Thyroid gland (tissue), 4 donors: ENCODE data around the gene OR51B5. TPM values are rescaled to one million over a fixed set of nuclear protein-coding genes. Genes with fewer than 3 reads are reported as not detected.
"Not testable (repeated sequence)": the region's sequence is repeated elsewhere in the genome, so short reads cannot be mapped to it uniquely, and the experiment has no call there.

Source experiments
- DNase-seq, 2 donors: peaks; one replicate each; pipeline ENCODE4 v3.0.0-alpha.2; 2019
- H3K27ac ChIP-seq, 3 donors: fragments of 200-600 bp; sonication (generic); 1 replicate in 2 of 3; 2 replicates in 1 of 3; pipeline ENCODE4 v1.5.1; 2016 to 2019; ENCODE audit warnings: mild to moderate bottlenecking in 1 of 3, moderate library complexity in 1 of 3
- H3K27me3 ChIP-seq: fragments of 200-600 bp; sonication (generic); one replicate; pipeline ENCODE4 v1.5.1; 2019
- H3K36me3 ChIP-seq, 2 donors: fragments of 200-600 bp; sonication (generic); one replicate each; pipeline ENCODE4 v1.5.1; 2016 to 2019
- H3K4me1 ChIP-seq, 2 donors: fragments of 200-600 bp; sonication (generic); one replicate each; pipeline ENCODE4 v1.5.1; 2017 to 2019
- H3K4me3 ChIP-seq, 3 donors: fragments of 200-600 bp; sonication (generic); replicated peaks in 1 of 3; 1 replicate in 2 of 3; 2 replicates in 1 of 3; pipeline ENCODE4 v1.5.1; 2016; ENCODE audit warnings: mild to moderate bottlenecking in 1 of 3
- H3K9me3 ChIP-seq: fragments of 200-600 bp; sonication (generic); one replicate; pipeline ENCODE4 v1.5.1; 2017
- POLR2A ChIP-seq, 2 donors: fragments of 450-650 bp; IDR thresholded peaks; one replicate each; pipeline ENCODE4 v1.6.1; 2017; ENCODE audit warnings: antibody characterized with exemption in 2 of 2, mild to moderate bottlenecking in 2 of 2, moderate library complexity in 1 of 2
- WGBS, 2 donors: methylation state at CpG; one replicate each; pipeline ENCODE4 v1.1.5; 2017; 5-methylcytosine and 5-hydroxymethylcytosine counted together
- intact Hi-C: fragments of 100-400 bp; cut with DNase I; formaldehyde crosslinking; loops from one replicate; pipeline ENCODE4 v1.15.1; 2023
- total RNA-seq, 4 donors: library from RNA; depleted of rRNA; stranded (reverse); fragments of >200 nt; gene quantifications; one replicate each; pipeline ENCODE4 v1.2.3, GENCODE V29; 2016
- TF ChIP-seq, protein P1 (sequence below), 6 experiments: fragments of 200-600 bp in 3 of 6; fragments of 450-650 bp in 3 of 6; sonication (generic) in 3 of 6; IDR thresholded peaks; one replicate each; pipeline ENCODE4 v1.5.1; 2016 to 2019; ENCODE audit warnings: antibody characterized with exemption in 6 of 6, mild to moderate bottlenecking in 2 of 6, inconsistent platforms in 1 of 6, moderate library complexity in 1 of 6

The OR51B5 gene
- total RNA-seq, 4 donors from 2014 or later, result 0.78 to 1.2 TPM; not detected in 2

DNA sequence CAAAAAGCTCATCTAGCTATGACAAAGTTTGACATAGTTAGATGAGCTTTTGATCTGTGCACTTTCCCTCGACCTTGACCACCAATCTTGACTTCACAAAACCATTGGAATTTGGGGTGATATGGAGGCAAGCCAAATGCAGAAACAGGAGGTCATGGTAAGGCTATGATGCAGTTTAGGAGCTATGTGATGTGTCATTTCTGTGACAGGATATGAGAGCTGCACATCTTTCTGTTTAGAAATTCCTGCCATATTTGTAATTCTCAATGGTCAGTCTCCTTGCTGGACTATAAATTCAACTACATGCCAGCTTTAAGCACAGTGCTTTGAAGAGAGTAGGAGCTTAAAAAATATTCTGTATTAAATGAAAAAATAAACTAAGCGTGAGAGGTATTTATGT is 20.9 kb upstream of the OR51B5 start:
- no peak overlapping the region for H3K4me3 ChIP-seq
- no peaks in the 10 kb centered on the region for H3K4me1 ChIP-seq
- no peak overlapping the region for H3K27ac ChIP-seq
- TF ChIP-seq POLR2A (IDR thresholded peaks at IDR 0.05), result no peak
- TF ChIP-seq, protein P1, sequence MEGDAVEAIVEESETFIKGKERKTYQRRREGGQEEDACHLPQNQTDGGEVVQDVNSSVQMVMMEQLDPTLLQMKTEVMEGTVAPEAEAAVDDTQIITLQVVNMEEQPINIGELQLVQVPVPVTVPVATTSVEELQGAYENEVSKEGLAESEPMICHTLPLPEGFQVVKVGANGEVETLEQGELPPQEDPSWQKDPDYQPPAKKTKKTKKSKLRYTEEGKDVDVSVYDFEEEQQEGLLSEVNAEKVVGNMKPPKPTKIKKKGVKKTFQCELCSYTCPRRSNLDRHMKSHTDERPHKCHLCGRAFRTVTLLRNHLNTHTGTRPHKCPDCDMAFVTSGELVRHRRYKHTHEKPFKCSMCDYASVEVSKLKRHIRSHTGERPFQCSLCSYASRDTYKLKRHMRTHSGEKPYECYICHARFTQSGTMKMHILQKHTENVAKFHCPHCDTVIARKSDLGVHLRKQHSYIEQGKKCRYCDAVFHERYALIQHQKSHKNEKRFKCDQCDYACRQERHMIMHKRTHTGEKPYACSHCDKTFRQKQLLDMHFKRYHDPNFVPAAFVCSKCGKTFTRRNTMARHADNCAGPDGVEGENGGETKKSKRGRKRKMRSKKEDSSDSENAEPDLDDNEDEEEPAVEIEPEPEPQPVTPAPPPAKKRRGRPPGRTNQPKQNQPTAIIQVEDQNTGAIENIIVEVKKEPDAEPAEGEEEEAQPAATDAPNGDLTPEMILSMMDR (IDR thresholded peaks at IDR 0.05), result no peak
- H3K9me3 ChIP-seq, result no peaks in the 10 kb centered on the region
- no peak for DNase-seq
- intact Hi-C loops, result no loop called here
- WGBS, 2 donors, result 64 to 66% methylated on average over 2 of the region's 2 CpGs
- no peaks in the 10 kb centered on the region for H3K27me3 ChIP-seq
- H3K36me3 ChIP-seq, result no peaks in the 10 kb centered on the region

DNA sequence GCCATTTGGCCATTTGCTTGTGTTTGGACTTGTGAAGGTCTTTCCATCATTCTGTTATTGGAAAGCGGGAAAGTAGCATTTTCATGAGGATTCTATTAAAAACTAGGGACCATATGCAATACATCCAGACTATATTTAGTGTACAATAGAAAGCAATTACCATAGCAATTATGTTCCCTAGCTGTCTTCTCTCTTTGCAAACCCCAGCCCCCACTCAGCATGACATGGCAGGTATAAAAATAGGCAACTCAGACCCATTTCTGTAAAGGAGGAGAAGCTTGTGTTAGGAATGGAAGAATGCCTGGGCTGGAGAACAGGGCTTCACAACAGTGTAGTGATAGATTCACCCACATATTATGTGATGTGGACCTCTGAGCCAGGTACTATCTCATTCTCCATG is 20.4 kb upstream of the OR51B5 start:
- H3K4me3 ChIP-seq, result no peak overlapping the region
- H3K27me3 ChIP-seq, result no peaks in the 10 kb centered on the region
- no peak overlapping the region for H3K27ac ChIP-seq
- WGBS, 2 donors, result 88 to 91% methylated on average over 1 of the region's 1 CpG
- no peaks in the 10 kb centered on the region for H3K9me3 ChIP-seq
- TF ChIP-seq, protein P1 (IDR thresholded peaks at IDR 0.05), result no peak
- no peak for TF ChIP-seq POLR2A (IDR thresholded peaks at IDR 0.05)
- no peak for DNase-seq
- H3K36me3 ChIP-seq, result no peaks in the 10 kb centered on the region
- no peaks in the 10 kb centered on the region for H3K4me1 ChIP-seq
- intact Hi-C loops, result no loop called here

DNA sequence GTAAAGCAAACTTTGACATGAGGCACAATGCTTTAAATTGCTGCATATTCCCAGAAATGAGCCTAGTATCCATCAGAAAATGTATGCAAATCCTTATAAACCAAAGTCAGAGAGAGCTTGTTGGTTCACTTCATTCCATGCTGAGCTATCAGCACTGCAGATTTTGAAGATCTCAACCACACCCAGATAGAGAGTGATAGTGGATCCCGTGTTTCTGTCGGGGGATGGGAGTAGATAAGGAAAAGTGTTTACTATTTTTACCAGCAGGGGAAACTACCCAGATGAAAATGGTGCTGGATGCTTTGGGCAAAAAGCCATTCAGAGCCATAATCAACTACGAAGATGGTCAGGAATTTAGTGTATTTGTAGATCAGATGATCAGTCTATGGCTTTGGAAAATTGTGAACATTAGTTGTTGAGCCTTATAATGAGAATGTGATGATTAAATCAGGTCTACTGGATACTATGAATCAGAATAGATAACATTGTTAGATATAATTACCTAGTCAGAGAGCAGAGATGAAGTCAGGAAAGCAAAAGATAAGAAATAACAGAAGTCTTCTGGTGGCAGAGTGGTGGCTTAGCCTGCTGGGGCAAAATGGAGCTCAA is 18.8 kb upstream of the OR51B5 start:
- H3K27me3 ChIP-seq, result no peaks in the 10 kb centered on the region
- TF ChIP-seq POLR2A (IDR thresholded peaks at IDR 0.05), result no peak
- TF ChIP-seq, protein P1 (IDR thresholded peaks at IDR 0.05), result no peak
- no peak overlapping the region for H3K4me3 ChIP-seq

DNA sequence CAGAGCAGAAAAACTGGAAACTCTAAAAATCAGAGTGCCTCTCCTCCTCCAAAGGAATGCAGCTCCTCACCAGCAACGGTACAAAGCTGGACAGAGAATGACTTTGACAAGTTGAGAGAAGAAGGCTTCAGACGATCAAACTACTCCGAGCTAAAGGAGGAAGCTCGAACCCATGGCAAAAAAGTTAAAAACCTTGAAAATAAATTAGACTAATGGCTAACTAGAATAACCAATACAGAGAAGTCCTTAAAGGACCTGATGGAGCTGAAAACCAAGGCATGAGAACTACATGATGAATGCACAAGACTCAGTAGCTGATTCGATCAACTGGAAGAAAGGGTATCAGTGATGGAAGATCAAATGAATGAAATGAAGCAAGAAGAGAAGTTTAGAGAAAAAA is 12.7 kb upstream of the OR51B5 start:
- intact Hi-C loops, H3K9me3 ChIP-seq, H3K27me3 ChIP-seq, H3K4me1 ChIP-seq, H3K36me3 ChIP-seq, H3K27ac ChIP-seq, DNase-seq, H3K4me3 ChIP-seq: not testable (repeated sequence)
- 83 to 88% methylated on average over 5 of the region's 5 CpGs for WGBS, 2 donors

More for the DNA sequence above, 18.8 kb upstream of the OR51B5 start:
- no peaks in the 10 kb centered on the region for H3K36me3 ChIP-seq
- H3K4me1 ChIP-seq, result no peaks in the 10 kb centered on the region
- intact Hi-C loops, result no loop called here
- 53 to 64% methylated on average over 3 of the region's 3 CpGs for WGBS, 2 donors
- H3K27ac ChIP-seq, result no peak overlapping the region
- DNase-seq, result no peak
- no peaks in the 10 kb centered on the region for H3K9me3 ChIP-seq

DNA sequence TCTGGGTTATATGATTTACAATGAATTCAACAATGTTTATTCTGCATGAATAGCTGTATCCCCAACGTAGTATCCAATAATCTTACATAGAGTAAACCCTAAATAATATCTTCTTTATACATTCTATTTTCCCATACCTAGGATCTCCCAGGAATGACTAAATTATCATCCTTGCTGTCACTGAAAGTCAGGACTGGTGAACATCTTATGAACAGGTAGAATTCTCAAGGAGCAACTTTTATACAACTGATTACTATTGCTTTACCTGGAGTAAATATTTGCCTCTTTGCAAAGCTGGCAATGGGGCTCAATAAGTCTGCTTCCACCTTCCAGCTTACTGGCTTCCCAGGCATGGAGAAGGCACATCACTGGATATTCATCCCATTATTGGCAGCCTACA is 7.9 kb upstream of the OR51B5 start, which contains the start of gene OR51B6:
TSS of gene OR51B6 (plus strand) at position 301 of the 400 bp plus-strand sequence. CDS start at position 301, 0 bp downstream.
- WGBS, 2 donors, result 65 to 68% methylated on average over 1 of the region's 1 CpG
- no peak for DNase-seq
- Histone ChIP-seq H3K9me3 (no peaks in the 10 kb centered on the region), H3K36me3 (no peaks in the 10 kb centered on the region), H3K4me3 (no peak within 1 kb of the TSS), H3K27me3 (no peaks in the 10 kb centered on the region), H3K27ac (no peak within 1 kb of the TSS), H3K4me1 (no peaks in the 10 kb centered on the region)
- no peak for TF ChIP-seq POLR2A (IDR thresholded peaks at IDR 0.05)
- TF ChIP-seq, protein P1 (IDR thresholded peaks at IDR 0.05), result no peak
- intact Hi-C loops, result no loop called here
